ENCODE measurements around the gene NAXD.
"Not testable (repeated sequence)": the region's sequence is repeated elsewhere in the genome, so short reads cannot be mapped to it uniquely, and the experiment has no call there.

NAXD gene

DNA sequence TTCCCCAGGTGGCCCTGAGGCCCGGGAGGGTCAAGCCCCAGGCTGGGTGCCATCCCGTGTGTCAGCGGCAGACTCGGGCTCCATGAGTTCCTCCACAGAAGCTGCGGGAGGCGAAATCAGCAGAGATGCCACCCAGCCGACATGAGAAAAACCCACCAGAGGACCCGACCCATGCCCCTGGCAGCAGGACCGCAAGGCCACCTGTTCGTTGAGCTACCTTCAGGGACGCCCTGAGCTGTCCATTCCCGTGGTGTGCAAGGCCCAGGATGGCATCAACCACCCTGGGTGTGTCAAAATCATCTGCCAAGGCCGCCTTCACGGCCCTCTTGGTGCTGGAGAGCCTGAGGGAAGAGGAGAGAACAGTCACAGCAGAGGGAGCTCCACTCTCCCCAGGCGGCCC, 30.4 kb downstream of the NAXD start:
- DNase-seq = no peak

DNA sequence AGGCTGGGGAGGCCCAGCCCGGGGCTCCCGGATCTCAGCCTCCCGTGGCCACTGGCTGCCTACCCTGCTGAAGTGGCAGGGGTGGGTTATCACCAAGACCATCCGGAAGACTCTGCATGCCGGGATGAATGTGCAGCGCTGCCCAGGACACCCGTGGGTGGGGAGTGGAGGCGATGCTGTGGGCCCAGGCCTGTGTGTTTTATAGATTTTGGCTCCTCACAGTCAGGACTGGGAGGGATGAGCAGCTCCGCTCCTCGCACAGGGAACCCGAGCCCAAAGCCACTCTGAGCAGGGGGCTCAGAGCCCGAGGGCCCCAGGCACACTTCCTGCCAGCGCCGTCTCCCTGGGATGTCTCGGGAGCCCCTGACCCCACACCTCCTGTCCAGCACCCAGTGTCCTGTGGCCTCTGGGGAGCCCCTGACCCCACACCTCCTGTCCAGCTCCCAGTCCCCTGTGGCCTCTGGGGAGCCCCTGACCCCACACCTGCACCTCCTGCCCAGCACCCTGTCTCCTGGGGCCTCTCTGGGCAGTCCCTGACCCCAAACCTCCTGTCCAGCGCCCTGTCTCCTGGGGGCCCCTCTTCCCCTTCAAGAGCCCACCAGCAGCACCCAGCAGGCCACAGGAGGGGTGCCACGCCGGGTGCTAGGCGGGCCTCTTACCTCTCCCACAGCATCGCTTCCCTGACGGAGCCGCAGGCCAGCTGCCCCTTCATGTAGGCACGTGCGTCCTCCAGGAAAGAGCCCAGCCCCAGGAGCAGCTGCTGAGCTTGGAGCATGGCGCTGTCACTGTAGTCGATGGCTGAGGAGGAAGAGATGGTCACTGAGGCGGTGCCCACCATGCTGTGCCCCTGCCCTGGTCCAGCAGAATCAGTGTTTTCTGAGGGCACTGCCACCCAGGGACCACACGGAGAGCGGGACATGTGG, 31.4 kb downstream of the NAXD start:
- no peak for DNase-seq

DNA sequence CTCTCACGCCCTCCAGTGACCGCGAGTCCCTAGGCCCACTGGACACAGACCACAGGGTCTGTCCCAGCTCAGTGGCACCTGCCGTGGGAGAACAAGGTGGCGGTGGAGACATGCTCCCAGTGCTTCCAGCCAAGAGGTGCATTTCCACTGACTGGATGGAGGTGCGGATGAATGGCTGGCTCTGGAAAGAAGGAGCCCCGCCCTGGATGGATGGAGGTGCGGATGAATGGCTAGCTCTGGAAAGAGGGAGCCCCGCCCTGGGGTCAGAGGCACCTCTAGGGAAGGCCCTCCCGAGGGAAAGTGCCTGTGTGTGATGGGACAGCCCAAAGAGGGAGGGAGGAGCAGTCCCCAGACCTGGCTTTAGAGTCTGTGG, 32.0 kb downstream of the NAXD start:
- no peak for DNase-seq

DNA sequence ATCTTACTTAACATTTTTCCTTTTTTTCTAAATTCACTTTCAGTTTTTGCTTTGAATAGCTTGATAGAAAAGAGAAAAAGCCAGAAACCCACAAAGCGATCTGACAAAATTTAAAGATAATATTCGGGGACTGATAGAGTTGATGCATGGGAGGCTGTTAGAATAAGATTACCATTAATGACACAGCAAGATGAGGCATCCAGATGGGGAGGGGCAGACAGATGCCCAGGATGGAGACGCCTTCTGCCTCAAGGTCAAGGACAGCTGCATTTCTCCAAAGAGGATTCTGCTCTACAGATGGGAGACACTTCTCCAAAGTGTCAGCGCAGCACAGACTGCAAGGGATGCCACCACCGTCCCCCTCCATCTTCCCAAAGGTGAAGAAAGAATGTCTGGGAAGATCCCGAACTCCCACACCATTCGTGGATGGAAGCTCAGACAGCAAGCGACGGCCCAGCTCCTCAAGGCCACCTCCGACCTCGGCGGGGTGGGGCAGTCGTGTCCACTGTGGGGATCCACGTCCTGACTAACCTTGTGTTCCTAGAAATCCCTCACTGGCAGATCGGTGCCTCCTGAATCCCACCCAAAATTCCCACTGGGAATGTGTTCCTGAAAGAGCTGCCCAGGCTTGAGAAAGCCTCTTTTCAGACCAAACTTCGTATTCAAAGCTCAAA, 32.9 kb downstream of the NAXD start:
- DNase-seq = no peak

DNA sequence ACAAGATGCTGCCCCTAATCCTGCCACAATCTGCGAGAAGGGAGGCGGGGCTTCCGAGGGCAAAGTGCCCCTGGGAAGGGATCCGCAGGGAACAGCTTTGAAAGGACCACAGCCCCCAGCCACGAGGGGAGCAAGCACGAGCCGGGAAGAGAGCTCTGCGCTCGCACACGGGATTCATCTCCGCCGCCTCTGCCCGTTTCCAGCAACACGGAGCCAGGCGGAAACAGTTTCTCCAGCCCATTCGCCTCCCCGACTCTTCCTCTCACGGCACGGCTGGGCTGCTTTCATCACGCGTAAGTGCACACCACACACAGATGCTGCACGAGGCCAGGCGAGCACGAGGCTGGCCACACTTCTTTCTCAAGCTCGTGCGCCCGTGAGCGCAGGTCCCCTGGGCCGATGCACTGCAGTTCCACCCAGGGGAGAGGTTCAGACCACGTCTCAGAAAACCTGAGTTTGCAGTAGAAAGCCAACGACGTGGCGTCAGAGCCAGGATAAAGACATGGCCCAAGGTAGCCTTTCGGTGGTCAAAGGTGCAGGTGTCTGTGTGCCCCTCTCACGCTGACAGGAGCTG, 33.6 kb downstream of the NAXD start:
- no peak for DNase-seq

DNA sequence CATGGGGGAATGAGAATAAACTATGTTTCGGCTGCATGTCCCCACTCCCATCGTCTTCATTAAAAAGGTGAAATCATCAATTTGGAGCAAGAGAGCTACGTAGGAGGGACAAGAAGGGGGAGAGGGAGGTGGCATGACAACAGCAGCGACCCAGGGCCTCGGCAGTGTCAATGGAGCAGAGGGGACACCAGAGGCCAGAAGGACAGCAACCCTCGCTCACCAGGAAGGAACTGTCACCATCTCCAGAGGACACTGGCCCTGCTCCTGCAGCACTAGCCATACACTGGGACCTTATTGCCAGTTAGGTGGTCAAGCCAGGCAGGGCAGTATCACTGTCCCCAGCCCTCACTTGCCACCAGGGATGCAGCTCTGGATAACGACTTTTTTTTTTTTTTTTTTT, 34.2 kb downstream of the NAXD start:
- DNase-seq = no peak

DNA sequence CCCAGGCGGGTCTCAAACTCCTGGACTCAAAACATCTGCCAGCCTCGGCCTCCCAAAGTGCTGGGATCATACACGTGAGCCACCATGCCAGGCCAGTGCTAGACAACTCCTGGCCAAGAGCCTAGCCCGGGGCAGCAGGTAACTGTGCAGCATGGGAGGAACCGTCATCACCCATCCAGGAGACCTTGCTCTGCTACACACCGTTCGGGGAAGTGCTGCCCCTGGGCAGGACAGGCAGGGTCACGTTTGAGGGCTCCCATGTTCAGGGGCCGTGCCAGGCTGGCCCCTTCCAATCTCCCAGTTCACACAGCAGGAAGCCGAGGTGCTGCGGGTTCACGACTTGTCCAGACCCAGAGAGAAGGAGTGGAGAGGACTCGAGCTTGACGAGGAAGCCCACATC, 35.1 kb downstream of the NAXD start:
- no peak for DNase-seq

DNA sequence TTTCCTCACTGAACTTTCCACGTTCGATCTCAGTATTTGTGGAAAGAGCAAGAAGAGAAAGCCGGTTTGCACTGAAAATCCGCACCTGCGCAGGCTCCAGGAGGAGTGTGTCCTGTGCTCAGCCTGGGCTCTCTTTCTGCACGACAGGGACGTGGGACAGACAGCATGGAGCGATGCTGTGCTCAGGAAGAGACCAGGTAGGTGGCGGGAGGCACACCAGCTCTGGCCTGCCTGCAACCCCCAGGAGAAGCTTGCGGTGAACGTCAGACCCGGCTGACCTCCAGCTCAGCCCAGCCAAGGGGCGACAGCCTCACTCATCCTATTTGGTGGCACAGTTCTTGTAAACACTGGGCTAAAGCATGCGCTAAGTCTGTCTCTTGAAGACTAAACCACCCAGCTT, 35.9 kb downstream of the NAXD start:
- DNase-seq = no peak

DNA sequence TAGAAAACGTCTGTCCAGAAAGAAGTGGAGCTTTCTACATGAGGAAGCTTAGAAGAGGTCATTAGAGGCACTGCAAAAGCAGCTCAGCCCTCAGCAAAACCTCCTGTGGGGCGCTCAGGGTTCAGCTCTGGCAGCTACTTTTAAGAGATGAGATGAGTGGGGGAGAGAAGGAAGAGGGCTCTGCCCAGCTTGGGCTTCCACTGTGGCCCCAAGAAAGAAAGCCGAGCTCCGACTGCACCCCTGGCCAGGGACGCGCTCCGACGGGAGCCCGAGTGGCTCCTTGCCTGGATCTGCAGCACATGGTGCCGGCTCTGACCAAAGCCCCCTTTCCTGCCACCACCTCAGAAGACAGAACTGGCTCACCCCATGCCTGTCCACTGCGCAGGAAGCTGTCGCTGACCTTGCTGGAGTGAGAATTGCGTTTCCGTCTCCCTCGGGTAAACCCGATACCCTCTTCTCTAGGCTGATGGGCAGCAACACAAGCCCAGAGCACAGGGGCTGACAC, 36.4 kb downstream of the NAXD start:
- DNase-seq = no peak

DNA sequence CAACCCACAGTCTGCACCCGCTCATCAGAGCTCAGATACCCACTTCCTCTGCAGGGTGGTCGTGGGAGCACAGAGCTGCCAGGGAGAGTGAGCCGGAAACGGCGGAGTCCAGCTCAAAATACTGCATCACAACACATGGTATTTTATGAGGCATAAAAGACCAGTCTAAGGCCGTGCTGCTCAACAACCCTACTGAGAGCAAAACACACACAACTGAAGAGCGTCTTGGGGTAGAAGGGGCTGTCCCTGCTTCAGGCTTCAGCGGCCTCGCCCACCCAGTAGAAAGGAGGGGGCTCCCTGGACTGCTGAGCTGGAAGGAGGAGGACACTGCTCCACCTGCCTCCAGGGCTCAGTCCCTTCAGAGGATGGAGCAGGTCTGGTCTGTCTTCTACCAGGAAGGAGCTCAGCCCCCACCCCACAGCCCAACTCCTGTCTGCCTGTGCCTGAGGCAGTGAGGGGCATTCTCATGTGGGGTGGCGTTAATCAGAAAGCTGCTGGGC, 36.9 kb downstream of the NAXD start:
- DNase-seq = no peak

DNA sequence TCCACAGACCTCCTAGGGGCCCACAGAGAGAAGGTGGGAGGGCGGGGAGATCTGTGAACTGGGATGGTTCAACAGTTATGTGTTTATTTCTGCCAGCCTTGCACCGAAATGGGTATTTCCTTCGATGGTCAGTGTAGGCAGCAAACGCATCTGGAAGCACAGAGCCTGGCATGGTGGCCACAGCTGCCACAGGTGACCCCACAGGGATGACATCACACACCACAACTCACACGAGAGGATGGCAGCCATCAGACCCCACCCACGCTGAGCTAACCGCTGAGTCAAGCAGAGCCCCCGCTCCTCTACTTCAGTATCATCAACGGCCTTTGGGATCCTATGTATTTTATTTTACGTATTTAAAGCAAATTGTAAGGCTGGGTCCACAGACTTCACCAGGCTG, 37.4 kb downstream of the NAXD start:
- DNase-seq = no peak

DNA sequence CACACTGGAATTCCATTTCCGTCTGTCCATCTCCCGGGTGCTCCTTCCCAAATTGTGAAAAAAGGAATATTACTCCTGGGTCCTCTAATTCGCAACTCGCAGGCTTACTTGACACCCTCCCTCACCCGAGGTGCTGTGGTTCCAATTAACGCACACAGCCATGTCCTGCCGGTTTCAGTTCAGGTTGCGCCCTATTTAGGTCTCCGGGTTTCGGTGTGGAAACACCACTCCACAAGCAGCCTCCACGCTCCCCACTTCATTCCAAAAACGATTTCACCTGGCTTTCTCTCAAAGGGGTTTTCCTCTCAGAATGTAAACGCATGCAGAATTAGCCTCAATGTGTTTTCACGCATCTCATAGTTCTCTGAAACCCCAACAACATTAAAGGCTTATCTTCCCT, 37.9 kb downstream of the NAXD start:
- no peak for DNase-seq

DNA sequence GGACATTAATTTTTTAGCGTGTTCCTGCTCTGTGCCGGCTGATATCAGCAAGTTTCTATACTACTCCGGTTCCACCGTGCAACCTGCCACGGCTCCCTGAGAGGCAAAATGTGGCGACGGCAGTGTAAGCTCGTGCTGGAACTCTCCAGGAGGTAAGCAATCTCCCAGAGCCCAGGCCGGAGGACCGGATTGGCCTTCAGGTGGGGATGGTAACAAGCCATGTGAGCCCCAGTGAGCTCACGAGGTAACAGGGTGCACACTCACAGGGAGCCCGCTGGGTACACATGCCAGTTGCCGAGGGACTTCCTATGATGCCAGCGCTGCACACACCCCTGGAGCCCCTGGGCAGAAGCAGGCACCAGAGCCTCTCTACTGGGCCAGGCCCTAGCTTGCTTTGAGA, 38.5 kb downstream of the NAXD start:
- no peak for DNase-seq

DNA sequence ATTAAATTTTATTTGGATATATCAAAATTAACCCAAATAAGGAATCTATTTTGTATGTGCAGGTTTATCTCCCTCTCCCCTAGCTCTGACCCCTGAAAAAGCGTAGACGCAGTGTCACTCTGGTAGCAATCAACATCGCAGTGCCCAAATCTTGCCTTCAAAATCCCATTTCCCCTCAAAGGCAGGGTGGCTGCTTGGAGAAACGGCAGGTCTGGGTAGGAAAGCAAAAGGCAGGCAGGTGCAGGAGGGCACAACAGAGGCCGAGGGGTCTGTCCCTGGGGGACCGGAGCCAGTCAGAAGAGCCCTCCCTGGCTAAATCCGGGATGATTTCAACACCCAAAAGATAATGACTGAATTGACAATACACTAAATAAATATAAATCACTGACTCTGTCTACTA, 41.9 kb downstream of the NAXD start:
- no peak for DNase-seq

DNA sequence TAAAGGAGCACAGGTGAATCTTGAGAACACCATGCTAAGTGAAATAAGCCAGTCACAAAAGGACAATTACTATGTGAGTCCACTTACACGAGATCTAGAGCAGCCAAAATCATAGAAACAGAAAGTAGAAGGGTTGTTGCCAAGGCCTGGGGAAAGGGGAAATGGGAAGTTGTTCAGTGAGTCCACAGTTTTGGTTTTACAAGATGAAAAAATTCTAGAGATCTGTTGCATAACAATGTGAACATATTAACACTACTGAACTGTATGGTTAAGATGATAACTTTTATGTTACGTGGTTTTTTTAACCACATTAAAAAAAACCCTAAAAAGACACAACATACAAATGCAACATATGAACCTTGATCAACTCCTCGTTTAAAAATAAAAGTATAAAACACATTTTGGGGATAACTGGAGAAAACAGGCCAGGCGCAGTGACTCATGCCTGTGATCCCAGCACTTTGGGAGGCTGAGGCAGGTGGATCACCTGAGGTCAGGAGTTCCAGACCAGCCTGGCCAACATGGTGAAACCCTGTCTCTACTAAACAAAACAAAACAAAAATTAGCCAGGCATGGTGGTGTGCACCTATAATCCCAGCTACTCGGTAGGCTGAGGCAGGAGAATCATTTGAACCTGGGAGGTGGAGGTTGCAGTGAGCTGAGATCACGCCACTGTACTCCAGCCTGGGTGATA, 43.0 kb downstream of the NAXD start:
- DNase-seq = not testable (repeated sequence)

DNA sequence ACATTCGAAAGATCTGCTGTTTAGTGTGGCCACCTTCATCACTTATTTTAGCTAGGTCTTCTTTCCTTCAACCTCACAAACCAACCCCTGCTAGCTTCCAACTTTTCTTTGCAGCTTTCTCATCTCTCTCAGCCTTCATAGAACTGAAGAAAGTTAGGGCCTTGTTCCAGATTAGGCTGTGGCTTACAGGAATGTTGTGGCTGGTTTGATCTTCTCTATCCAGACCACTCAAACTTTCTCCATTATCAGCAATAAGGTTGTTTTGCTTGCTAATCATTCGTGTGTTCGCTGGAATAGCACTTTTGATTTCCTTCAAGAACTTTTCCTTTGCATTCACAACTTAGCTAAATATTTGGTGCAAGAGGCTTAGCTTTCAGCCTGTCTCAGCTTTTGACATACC, 45.9 kb downstream of the NAXD start:
- no peak for DNase-seq

DNA sequence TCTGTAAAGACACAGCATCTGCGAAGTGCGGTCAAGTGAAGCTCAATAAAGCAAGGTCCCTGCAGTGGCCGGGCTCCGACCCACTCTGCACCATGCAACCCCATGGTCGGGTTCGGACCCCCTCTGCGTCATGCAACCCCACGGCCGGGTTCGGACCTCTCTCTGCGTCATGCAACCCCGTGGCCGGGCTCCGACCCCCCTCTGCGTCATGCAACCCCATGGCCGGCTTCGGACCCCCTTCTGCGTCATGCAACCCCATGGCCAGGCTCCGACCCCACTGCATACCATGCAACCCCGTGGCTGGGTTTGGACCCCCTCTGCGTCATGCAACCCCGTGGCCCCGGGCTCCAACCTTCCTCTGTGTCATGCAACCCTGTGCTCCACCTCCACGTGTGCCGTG, 46.7 kb downstream of the NAXD start:
- DNase-seq = no peak

DNA sequence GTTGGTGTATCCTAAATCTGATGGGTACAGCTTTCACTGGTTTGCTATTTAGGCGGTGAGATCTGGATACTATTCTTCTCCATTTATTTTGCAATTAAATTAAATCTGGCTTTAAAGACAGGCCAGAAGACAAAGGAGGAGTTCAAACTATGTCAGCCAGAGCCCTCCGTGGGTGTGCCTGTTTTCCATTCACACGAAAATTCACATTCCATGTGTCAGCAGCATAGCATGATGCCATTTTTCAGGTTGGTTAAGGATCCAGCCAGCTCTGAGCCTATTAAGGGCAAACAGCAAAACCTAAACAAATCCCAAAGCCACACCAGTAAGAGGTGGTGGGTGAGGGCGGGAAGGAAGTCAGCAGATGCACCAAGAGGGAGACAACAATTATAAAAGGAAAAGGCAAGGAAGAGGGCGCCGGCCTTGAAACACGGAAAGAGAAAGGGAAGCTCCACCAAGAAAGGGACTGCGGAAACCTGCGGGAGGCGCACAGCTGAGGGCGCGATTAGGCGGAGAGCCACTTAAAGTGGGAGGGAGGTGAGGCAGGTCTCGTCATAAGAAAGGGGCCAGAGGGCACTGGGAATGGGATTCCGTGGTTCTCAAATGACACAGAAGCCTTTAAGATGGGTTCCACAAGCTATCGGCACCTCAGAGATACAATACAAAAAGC, 47.6 kb downstream of the NAXD start:
- DNase-seq = no peak

DNA sequence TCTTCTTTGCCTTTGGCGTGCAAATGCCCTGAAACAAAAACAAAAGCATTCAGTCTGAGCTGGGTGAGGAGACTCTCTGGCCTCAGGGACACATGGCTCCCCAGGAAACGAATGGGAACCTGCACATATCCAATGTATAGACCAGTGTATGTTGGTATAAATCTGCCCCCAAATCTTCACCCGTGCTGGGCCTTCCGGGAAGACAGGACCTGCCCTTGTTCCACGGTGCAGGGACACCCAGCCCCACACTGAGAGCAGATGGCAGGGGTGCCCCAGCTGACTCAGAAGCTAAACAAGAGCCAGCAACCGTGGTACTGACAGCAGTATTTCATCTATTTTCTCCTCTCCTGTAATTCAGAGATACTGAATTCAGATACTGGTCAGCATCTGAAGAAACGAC, 48.1 kb downstream of the NAXD start:
- DNase-seq = no peak

DNA sequence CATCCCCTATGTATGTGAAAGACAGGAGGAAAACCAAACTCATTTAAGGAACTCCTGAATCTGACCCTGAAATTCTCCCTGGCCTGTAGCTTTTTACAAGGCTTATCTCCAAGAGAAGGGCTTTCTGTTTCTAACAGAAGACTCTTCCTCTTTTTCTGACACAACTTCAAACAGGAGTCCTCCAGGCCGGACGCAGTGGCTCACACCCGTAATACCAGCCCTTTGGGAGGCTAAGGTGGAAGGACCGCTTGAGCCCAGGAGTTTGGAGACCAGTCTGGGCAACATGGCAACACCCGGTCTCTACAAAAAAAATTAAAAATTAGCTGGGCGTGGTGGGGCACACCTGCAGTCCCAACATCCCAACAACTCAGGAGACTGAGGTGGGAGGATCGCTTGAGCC, 48.7 kb downstream of the NAXD start:
- DNase-seq = no peak

DNA sequence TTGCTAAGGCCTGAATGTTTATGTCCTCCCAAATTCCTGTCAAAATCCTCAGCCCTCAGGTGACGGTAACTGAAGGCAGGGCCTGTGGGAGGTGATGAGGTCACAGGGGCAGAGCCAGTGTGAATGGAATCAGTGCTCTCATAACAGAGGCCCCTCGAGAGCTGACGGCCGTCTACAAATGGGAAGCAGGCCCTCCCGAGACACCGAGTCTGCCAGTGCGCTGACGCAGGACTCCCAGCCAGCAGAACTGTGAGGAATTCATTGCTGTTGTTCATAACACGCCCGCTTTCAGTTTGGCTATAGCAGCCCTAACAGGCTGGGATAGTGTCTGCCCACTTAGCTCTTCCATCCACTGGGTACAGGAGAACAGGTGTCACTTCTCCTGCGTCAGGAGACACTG, 49.3 kb downstream of the NAXD start:
- no peak for DNase-seq

DNA sequence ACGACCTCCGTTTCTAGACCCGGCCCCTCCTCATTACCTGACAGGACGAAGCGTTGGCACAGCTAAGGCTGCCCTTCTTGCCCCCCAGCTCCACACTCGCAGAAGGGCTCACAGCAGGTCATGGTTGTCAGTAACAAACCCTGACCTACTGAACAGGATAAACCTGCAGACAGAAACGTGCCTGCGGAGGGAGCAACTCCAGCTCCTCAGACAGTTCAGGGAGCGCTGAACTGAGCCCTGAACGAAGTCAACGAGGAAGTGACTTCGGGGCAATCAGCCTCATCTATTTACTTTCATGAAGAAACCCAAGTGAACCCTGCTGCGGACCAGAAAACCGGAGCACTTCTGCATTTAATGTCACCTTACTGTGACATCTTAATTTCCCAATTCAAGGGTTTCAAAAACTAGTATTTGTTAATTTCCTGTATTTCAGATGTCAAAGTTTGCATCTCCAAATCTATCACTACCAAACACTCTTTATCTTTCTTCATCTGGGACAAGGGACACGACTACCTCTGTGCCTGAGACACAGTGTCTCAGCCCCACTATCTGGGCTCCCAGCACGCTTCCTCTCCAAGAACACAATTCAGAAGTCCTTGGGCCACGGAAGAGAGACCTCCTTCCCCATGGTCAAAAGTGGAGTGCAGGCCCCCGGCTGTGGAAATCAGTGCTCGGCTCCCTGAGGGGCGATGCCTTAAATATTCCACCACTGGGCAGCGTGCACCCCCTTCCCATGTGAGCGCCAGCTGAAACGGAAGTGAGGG, 50.3 kb downstream of the NAXD start:
- DNase-seq = no peak
